ENCODE measurements around the gene PPP2CA.

DNA sequence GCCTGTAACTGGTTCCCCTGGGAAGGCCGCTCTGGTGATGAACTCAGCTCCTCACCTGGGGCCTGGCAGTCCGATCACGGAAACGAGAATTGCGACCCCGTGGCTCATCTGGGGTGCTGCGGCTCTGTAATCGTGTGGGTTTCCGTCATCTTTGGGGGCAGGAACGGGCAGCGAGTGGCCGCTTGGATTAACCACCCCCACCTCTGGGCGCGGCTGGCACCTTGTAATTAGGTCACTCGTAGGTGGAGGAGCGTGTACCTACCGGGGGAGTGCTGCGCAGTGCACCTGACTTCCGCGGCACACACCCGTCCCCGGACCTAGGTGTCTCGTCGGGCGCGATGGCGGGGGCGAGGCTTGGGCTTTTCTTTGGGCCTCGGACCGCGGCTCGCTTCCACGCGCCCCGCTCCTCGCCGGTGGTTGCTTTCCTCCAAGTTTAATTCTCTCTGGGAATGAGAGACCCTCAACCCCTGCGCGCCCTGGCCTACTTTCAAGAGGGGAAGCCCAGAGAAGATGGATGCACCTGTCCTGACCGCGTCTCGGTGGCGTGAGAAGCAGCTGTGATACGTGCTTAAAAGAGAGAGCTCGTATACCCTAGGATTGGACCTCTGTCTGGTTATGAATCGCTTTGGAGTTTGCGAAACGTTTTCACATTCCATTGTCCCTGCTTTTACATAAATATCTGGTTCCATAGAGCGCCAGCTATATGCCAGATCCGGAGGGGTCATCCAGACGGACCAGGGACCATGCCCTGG, 744 bp upstream of the PPP2CA start:
- TF ChIP-seq, protein P1, sequence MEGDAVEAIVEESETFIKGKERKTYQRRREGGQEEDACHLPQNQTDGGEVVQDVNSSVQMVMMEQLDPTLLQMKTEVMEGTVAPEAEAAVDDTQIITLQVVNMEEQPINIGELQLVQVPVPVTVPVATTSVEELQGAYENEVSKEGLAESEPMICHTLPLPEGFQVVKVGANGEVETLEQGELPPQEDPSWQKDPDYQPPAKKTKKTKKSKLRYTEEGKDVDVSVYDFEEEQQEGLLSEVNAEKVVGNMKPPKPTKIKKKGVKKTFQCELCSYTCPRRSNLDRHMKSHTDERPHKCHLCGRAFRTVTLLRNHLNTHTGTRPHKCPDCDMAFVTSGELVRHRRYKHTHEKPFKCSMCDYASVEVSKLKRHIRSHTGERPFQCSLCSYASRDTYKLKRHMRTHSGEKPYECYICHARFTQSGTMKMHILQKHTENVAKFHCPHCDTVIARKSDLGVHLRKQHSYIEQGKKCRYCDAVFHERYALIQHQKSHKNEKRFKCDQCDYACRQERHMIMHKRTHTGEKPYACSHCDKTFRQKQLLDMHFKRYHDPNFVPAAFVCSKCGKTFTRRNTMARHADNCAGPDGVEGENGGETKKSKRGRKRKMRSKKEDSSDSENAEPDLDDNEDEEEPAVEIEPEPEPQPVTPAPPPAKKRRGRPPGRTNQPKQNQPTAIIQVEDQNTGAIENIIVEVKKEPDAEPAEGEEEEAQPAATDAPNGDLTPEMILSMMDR (IDR thresholded peaks at IDR 0.05): no peak
- no peak for TF ChIP-seq ZFX (IDR thresholded peaks at IDR 0.05; ENCODE audit: borderline replicate concordance)

Data from 22Rv1 (cell line).